Gastrocnemius medialis (tissue), 4 donors: ENCODE measurements around the gene SUGCT.
"Not testable (repeated sequence)": the region's sequence is repeated elsewhere in the genome, so short reads cannot be mapped to it uniquely, and the experiment has no call there.

Source experiments
- POLR2A ChIP-seq, 2 donors: fragments of 450-650 bp; IDR thresholded peaks; one replicate each; pipeline ENCODE4 v1.6.1; 2017; ENCODE audit warnings: antibody characterized with exemption in 2 of 2, mild to moderate bottlenecking in 2 of 2, moderate library complexity in 2 of 2
- TF ChIP-seq, protein P1 (sequence below), 5 experiments: fragments of 450-650 bp in 3 of 5; fragments of 200-600 bp in 2 of 5; sonication (generic) in 2 of 5; IDR thresholded peaks in 4 of 5; conservative IDR thresholded peaks in 1 of 5; 1 replicate in 4 of 5; 2 replicates in 1 of 5; pipeline ENCODE4 v1.5.1; 2016 to 2019; ENCODE audit warnings: antibody characterized with exemption in 5 of 5, mild to moderate bottlenecking in 3 of 5, moderate library complexity in 3 of 5

DNA sequence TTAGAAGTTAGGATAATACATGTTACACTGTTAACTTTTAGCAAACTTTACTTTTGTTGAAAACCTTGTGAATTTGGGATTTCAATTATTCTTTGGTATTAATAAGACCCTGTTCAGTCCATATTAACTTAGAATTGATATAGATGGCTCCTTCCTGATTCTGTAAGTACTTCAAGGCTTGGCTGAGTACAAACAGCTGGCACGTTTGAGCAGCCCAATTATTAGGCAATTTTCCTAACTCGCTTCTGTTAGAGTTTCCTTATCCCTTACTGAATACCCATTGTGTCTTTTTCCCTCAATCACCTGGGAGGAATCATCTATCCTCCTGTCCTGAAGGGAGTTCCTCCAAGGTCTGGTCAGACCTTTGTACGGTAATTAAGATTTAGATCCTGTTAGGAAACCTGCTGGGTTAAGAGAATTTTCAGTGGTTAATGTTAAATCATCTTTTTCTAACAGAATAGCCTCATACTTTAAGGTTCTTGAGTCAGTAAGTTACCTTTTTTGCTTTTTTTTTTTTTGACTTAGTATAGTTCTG is 10.9 kb downstream of the SUGCT start:
- TF ChIP-seq, protein P1, sequence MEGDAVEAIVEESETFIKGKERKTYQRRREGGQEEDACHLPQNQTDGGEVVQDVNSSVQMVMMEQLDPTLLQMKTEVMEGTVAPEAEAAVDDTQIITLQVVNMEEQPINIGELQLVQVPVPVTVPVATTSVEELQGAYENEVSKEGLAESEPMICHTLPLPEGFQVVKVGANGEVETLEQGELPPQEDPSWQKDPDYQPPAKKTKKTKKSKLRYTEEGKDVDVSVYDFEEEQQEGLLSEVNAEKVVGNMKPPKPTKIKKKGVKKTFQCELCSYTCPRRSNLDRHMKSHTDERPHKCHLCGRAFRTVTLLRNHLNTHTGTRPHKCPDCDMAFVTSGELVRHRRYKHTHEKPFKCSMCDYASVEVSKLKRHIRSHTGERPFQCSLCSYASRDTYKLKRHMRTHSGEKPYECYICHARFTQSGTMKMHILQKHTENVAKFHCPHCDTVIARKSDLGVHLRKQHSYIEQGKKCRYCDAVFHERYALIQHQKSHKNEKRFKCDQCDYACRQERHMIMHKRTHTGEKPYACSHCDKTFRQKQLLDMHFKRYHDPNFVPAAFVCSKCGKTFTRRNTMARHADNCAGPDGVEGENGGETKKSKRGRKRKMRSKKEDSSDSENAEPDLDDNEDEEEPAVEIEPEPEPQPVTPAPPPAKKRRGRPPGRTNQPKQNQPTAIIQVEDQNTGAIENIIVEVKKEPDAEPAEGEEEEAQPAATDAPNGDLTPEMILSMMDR (IDR thresholded peaks at IDR 0.05 in 4 of 5, conservative IDR thresholded peaks at IDR 0.05 in 1 of 5), result not testable (repeated sequence)
- not testable (repeated sequence) for TF ChIP-seq POLR2A (IDR thresholded peaks at IDR 0.05)
